ENCODE measurements around the gene CACNA2D1.

DNA sequence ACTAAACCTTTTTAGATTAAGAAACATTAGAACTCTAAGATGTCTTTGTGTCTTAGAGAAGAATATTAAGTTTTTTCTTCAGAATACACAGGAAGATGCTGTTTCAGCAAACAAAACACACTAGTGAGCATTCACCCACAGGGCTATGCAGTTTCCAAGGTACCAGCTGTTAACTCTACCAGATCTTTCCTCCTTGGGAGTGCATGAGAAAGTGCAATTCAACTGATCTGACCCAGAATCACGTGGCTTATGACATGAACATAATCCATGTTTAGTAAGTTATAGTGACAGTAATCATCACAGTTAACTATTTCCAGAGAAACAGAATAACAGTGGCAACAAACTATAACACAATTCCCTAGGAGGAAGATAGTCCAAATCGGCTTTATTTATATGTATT is 270.7 kb downstream of the CACNA2D1 start:
- TF ChIP-seq, protein P1, sequence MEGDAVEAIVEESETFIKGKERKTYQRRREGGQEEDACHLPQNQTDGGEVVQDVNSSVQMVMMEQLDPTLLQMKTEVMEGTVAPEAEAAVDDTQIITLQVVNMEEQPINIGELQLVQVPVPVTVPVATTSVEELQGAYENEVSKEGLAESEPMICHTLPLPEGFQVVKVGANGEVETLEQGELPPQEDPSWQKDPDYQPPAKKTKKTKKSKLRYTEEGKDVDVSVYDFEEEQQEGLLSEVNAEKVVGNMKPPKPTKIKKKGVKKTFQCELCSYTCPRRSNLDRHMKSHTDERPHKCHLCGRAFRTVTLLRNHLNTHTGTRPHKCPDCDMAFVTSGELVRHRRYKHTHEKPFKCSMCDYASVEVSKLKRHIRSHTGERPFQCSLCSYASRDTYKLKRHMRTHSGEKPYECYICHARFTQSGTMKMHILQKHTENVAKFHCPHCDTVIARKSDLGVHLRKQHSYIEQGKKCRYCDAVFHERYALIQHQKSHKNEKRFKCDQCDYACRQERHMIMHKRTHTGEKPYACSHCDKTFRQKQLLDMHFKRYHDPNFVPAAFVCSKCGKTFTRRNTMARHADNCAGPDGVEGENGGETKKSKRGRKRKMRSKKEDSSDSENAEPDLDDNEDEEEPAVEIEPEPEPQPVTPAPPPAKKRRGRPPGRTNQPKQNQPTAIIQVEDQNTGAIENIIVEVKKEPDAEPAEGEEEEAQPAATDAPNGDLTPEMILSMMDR (IDR thresholded peaks at IDR 0.05): no peak
- TF ChIP-seq POLR2A (IDR thresholded peaks at IDR 0.05): no peak
